Epidermal melanocyte (primary cell): ENCODE results near the gene KNOP1.

ENCODE experiments used
- DNase-seq: peaks from one replicate; pipeline ENCODE4 v3.0.0; 2011; ENCODE audit warnings: low spot score; ENCODE audit not compliant: insufficient read length

KNOP1 gene

GRCh38 chr16:19707569-19708295 lies 10.3 kb downstream of the KNOP1 start:
- DNase-seq: no peak

- no peak for DNase-seq
These were observed 11.2 kb downstream of the KNOP1 start for GRCh38 chr16:19706846-19707245.

DNA sequence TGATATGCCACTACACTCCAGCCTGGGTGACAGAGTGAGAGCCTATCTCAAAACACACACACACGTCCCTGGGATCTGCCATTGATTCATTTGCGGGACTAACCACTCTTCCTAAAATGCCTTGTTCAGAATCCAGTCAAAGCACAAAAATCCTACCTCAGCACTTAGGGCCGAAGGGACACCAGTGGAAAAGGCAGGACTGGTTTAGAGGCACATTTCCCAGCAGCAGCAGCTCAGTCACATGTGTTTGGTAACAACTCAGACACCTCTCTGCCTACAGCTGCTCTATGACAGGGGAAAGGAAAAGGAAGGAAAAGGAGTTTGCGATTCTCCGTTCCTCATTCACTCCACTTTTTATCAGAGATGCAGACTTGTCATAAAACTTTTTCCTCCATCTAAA lies 12.2 kb downstream of the KNOP1 start:
- DNase-seq: no peak

- DNase-seq: no peak
These were observed 12.9 kb downstream of the KNOP1 start for GRCh38 chr16:19705146-19705501.

DNA sequence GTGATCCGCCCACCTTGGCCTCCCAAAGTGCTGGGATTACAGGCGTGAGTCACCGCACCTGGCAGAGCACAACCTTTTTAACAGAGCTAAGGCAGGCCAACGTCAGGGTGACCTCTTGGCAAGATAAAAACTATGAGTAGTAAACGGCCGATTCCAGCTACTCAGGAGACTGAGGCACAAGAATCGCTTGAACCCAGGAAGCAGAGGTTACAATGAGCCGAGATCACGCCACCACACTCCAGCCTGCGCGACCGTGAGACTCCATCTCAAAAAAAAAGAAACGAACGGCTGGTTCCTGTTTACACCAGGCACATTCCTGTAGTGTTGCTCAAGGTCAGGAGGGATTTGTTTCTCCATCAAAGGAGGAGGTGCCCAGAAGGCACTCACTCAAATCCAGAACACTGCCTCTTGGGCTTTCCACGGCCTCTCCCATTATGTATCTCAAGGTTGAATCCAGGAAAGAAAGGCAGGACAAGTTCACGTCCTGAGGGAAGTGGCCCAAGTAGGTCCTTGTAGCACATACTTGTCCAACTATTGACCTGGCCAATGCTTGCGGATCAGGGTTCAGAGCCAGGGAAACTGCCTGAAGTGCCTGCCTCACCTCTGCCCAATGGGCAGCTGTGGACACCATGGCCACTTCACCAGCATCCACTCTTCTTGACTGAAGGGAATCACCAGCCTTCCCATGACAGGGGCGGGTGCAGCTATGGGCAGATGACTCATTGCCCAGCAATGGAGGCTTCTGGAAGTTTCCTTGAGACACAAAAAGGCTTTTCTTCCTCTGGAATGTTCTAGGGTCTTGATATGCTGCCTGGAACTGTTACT lies 13.5 kb downstream of the KNOP1 start:
- DNase-seq: no peak

GRCh38 chr16:19703172-19703889 lies 14.7 kb downstream of the KNOP1 start:
- no peak for DNase-seq

GRCh38 chr16:19701091-19701490 lies 16.9 kb downstream of the KNOP1 start:
- no peak for DNase-seq

- DNase-seq: no peak
These were observed 17.7 kb downstream of the KNOP1 start for GRCh38 chr16:19700319-19700781.

DNA sequence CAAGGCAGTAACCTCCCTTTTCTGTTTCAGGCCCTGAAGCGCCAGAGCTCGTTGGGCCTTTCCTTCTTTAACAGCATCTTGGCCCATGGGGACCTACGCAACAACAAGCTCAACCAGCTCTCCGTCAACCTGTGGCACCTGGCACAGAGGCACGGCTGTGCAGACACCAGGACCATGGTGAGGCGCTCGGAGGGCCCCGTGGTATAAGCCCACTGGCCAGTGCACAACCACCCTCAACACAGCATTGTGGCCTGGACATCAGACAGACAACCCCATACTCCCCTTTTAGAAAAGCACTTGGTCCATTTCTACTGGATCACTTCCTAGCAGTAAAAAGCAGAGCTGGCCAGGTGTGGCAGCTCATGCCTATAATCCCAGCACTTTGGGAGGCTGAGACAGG lies 18.6 kb downstream of the KNOP1 start:
- DNase-seq: no peak

GRCh38 chr16:19698480-19699465 lies 19.3 kb downstream of the KNOP1 start:
- no peak for DNase-seq

- no peak for DNase-seq
These were observed 20.2 kb downstream of the KNOP1 start for GRCh38 chr16:19697756-19698318.

GRCh38 chr16:19696961-19697360 lies 21.1 kb downstream of the KNOP1 start:
- DNase-seq: no peak

DNA sequence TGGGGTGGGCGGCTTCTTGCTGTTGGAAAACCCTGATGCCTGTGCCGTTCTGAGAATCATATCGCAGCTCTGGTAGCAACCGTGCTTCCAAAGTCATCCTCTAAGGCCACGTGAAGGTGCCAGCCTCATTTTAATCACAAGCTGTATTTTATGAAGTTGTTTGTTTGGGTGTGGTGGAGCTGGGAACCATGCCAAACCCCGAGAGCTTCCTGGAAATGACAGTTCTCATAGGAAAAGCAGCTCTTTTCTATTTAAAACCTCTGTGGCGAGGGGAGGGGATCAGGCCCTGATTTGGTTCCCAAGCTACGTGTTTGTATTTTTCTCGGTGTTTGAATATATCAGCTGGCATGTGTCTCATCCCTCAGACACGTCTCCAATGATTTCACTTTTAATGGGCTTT lies 21.7 kb downstream of the KNOP1 start:
- DNase-seq: peak; percentile 44

- no peak for DNase-seq
These were observed 23.0 kb downstream of the KNOP1 start for GRCh38 chr16:19694989-19695388.

GRCh38 chr16:19691161-19691711 lies 26.8 kb downstream of the KNOP1 start:
- no peak for DNase-seq

DNA sequence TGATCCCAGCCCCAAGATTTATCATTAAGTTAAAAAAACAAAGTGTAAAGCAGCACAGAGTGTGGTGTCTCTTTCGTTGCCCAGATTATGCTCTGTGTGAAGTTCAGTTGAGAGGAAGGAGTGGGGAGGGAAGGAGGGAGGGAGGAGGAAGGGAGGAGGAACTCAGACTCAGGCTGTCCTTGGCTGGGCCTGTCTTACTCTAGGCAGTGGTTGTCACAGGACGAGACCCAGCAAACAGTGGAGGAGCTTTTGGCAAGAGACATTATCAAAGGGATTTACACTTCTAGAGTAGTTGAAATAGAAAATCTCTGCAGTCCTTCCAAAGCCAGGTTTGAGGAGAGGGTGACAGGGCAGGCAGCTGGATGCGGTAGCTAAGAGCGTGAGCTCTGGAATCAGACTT lies 27.8 kb downstream of the KNOP1 start:
- DNase-seq: no peak

DNA sequence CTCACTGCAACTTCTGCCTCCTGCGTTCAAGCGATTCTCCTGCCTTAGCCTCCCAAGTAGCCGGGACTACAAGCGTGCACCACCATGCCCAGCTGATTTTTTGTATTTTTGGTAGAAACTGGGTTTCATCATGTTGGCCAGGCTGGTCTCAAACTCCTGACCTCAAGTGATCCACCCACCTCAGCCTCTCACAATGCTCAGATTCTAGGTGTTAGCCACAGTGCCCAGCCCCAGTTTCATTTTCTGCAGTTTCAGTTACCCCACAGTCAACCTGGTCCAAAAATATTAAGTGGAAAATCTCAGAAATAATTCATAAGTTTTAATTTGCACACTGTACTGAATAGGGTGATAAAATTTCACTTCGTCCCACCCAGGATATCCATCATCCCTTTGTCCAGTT lies 28.7 kb downstream of the KNOP1 start:
- no peak for DNase-seq

DNA sequence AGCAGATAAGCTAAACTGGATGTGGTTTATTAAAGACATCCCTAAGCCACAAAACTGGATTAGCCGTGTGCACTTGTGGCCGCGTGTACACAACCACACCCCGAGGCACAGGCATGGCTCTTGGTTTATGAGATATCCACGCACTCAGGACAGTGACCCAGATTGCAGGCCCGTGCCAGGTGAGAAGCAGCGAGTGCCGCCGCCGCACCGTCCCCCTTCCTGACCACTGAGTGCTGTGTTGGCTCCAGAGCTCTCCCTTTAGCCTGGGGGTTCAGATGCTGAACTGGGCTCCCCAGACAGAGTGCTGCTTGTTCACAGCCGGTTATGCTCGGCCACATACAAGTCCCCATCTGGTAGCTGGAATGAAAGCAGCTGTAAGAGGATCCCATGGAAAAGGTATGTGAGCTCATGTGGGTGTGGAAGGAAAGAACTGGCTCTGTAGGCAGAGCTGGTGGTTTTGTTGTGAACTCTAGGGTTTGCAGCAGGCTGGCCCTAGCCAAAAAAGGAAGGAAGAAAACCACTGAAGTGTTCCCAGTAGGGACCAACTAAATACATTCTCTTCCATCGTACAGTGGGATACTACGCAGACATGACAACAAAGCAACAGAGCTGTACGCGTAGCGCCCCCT lies 29.5 kb downstream of the KNOP1 start:
- DNase-seq: no peak

DNA sequence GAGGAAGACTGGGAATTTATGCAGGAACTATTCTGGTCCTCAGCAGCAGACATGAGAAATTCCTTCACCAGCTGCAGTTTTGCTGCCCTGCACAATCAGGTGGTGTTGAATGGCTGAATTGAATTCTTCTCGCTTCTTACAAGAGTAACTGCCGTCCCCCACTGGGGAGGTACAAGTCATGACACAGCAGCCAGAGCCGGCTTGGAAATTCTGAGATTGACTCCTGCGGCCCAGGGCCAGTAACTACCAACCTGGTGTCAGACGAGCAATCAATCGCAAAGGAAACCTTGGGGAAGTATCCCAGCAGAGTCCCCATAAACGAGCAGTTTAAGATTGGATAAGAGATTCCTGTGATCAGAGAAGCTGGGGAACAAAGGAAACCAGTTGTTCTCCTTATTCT lies 30.7 kb downstream of the KNOP1 start:
- no peak for DNase-seq

GRCh38 chr16:19685176-19685575 lies 32.9 kb downstream of the KNOP1 start:
- no peak for DNase-seq
